ENCODE measurements around the gene GTPBP4. TPM values are rescaled to one million over a fixed set of nuclear protein-coding genes. Genes with fewer than 3 reads are reported as not detected.

GTPBP4 gene
- total and polyA plus RNA-seq, 9 of the 15 experiments (the other 6 are each of a cell fraction or from before 2014, with no cell fraction given): 79.0 to 155 (median 128) TPM

DNA sequence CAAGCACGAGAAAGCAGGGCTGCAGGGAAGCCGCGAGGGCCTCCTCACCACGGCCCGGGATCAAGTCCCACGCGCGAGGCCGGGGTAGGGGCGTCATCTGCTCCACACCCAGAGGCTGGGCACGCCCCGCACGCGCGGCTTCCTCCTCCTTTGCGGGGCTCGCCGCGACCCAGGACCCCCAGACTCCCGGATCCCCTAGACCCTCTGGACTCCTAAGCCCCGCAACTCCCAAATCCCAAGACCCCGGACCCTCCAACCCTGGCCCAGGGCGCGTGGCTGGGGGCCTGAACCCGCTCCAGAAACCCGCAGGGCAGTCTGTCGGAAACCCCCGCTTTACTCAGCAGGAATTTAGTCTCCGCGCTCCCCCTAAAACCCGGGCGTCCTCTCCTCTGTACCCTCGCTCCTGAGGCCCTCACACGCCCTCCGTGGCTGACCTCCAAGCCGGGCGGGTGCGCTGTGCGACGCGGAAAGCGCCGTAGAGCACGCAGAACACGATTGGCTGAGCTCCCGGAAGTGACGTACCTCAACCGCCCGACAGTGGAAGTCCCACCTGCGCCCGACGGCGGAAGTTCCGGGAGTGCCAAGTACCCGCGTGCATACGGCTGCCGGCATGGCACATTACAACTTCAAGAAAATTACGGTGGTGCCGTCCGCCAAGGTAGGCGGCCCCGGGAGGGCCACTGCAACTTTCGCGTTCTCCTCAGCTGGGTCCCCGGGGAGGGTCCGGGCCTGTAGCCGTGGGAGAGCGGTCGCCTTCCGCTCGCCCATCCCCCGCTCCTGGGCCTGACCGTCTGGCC is at the start of gene GTPBP4 (continued):
- TF ChIP-seq, protein P1, sequence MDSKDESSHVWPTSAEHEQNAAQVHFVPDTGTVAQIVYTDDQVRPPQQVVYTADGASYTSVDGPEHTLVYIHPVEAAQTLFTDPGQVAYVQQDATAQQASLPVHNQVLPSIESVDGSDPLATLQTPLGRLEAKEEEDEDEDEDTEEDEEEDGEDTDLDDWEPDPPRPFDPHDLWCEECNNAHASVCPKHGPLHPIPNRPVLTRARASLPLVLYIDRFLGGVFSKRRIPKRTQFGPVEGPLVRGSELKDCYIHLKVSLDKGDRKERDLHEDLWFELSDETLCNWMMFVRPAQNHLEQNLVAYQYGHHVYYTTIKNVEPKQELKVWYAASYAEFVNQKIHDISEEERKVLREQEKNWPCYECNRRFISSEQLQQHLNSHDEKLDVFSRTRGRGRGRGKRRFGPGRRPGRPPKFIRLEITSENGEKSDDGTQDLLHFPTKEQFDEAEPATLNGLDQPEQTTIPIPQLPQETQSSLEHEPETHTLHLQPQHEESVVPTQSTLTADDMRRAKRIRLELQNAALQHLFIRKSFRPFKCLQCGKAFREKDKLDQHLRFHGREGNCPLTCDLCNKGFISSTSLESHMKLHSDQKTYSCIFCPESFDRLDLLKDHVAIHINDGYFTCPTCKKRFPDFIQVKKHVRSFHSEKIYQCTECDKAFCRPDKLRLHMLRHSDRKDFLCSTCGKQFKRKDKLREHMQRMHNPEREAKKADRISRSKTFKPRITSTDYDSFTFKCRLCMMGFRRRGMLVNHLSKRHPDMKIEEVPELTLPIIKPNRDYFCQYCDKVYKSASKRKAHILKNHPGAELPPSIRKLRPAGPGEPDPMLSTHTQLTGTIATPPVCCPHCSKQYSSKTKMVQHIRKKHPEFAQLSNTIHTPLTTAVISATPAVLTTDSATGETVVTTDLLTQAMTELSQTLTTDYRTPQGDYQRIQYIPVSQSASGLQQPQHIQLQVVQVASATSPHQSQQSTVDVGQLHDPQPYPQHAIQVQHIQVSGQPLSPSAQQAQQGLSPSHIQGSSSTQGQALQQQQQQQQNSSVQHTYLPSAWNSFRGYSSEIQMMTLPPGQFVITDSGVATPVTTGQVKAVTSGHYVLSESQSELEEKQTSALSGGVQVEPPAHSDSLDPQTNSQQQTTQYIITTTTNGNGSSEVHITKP (IDR thresholded peaks at IDR 0.05; ENCODE audit: partially characterized antibody): no peak
- TF ChIP-seq ZNF184 (CRISPR knock-in tag; IDR thresholded peaks at IDR 0.05) (no peak), RB1 (IDR thresholded peaks at IDR 0.05; ENCODE audit: low read depth) (peak; percentile 59; the same call in 1 of the 2 replicates), SIX5 (IDR thresholded peaks at IDR 0.05; ENCODE audit: borderline replicate concordance in 1 of 2, insufficient read depth in 1 of 2, low read depth in 1 of 2, low read length in 2 of 2) (peak in 1 of 2 experiments; percentile 17; a peak in 1 of 4 replicates), ZNF23 (CRISPR knock-in tag; IDR thresholded peaks at IDR 0.05) (no peak), ZNF134 (CRISPR knock-in tag; conservative IDR thresholded peaks at IDR 0.05) (no peak), MCM7 (IDR thresholded peaks at IDR 0.05) (no peak), TARDBP (IDR thresholded peaks at IDR 0.05) (no peak), HLTF (IDR thresholded peaks at IDR 0.05) (no peak), RFX1 (IDR thresholded peaks at IDR 0.05) (no peak), NEUROD1 (IDR thresholded peaks at IDR 0.05; ENCODE audit: borderline replicate concordance, low read depth, low read length, partially characterized antibody) (peak; percentile 72), ZNF347 (CRISPR knock-in tag; IDR thresholded peaks at IDR 0.05; ENCODE audit: low read depth) (no peak), ZC3H11A (IDR thresholded peaks at IDR 0.05; ENCODE audit: low read depth, low read length) (no peak), CBFB (CRISPR knock-in tag; IDR thresholded peaks at IDR 0.05) (no peak)
- TF ChIP-seq, protein P2, sequence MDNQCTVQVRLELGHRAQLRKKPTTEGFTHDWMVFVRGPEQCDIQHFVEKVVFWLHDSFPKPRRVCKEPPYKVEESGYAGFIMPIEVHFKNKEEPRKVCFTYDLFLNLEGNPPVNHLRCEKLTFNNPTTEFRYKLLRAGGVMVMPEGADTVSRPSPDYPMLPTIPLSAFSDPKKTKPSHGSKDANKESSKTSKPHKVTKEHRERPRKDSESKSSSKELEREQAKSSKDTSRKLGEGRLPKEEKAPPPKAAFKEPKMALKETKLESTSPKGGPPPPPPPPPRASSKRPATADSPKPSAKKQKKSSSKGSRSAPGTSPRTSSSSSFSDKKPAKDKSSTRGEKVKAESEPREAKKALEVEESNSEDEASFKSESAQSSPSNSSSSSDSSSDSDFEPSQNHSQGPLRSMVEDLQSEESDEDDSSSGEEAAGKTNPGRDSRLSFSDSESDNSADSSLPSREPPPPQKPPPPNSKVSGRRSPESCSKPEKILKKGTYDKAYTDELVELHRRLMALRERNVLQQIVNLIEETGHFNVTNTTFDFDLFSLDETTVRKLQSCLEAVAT (IDR thresholded peaks at IDR 0.05): 0 out of 4 replicates have a peak, but pooled peaks of 1 of the 2 experiments have one; percentile 13
- TF ChIP-seq, protein P3, sequence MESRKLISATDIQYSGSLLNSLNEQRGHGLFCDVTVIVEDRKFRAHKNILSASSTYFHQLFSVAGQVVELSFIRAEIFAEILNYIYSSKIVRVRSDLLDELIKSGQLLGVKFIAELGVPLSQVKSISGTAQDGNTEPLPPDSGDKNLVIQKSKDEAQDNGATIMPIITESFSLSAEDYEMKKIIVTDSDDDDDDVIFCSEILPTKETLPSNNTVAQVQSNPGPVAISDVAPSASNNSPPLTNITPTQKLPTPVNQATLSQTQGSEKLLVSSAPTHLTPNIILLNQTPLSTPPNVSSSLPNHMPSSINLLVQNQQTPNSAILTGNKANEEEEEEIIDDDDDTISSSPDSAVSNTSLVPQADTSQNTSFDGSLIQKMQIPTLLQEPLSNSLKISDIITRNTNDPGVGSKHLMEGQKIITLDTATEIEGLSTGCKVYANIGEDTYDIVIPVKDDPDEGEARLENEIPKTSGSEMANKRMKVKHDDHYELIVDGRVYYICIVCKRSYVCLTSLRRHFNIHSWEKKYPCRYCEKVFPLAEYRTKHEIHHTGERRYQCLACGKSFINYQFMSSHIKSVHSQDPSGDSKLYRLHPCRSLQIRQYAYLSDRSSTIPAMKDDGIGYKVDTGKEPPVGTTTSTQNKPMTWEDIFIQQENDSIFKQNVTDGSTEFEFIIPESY (CRISPR knock-in tag; IDR thresholded peaks at IDR 0.05): 0 out of 2 replicates have a peak, but pooled peaks have one; percentile 30
- TF ChIP-seq, protein P4, sequence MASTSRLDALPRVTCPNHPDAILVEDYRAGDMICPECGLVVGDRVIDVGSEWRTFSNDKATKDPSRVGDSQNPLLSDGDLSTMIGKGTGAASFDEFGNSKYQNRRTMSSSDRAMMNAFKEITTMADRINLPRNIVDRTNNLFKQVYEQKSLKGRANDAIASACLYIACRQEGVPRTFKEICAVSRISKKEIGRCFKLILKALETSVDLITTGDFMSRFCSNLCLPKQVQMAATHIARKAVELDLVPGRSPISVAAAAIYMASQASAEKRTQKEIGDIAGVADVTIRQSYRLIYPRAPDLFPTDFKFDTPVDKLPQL (IDR thresholded peaks at IDR 0.05; ENCODE audit: extremely low read depth, insufficient read length): no peak
- TF ChIP-seq, protein P5, sequence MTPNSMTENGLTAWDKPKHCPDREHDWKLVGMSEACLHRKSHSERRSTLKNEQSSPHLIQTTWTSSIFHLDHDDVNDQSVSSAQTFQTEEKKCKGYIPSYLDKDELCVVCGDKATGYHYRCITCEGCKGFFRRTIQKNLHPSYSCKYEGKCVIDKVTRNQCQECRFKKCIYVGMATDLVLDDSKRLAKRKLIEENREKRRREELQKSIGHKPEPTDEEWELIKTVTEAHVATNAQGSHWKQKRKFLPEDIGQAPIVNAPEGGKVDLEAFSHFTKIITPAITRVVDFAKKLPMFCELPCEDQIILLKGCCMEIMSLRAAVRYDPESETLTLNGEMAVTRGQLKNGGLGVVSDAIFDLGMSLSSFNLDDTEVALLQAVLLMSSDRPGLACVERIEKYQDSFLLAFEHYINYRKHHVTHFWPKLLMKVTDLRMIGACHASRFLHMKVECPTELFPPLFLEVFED (CRISPR knock-in tag; conservative IDR thresholded peaks at IDR 0.05): no peak

Data from K562 (cell line).